ENCODE data around the gene HCRTR2.
"Not testable (repeated sequence)": the region's sequence is repeated elsewhere in the genome, so short reads cannot be mapped to it uniquely, and the experiment has no call there.

HCRTR2 gene

DNA sequence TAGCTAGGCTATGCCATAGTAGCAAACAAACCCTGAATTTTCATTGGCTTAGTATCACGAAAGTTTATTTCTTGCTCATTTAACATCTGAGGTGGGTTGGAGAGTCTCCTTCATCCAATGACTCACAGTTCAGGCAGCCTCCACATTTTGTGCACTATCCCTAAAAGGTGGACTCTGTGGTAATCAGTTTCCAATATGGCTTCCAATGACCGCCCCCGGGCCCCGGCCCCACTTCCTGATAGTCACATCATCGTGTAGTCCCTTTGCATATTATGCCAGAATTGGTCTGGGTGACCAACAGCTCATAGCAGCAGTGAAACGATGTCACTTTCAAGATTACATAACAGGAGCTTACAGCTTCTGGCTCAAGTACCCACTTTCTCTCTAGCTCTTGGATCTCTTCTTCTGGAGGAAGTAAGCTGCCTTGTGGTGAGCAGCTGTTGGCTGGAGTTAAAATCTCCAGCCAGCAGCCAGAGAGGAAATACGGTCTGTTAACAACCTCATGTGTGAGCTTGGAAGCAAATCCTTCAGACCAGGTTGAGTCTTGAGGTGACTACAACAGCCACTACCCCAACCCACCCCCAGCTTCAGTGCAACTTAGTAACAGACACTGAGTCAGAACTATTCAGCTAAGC, 7.8 kb downstream of the HCRTR2 start:
- no peak for DNase-seq (ENCODE audit: low spot score in 2 of 2)
- Mint-ChIP-seq H3K4me3 (no peak overlapping the region), H3K4me1 (no peaks in the 10 kb centered on the region), H3K27ac (no peak overlapping the region), H3K36me3 (no peaks in the 10 kb centered on the region), H3K9me3 (peaks cover 3% of the 10 kb centered on the region), H3K27me3 (no peaks in the 10 kb centered on the region)
- ATAC-seq (ENCODE audit: low read depth) = no peak

DNA sequence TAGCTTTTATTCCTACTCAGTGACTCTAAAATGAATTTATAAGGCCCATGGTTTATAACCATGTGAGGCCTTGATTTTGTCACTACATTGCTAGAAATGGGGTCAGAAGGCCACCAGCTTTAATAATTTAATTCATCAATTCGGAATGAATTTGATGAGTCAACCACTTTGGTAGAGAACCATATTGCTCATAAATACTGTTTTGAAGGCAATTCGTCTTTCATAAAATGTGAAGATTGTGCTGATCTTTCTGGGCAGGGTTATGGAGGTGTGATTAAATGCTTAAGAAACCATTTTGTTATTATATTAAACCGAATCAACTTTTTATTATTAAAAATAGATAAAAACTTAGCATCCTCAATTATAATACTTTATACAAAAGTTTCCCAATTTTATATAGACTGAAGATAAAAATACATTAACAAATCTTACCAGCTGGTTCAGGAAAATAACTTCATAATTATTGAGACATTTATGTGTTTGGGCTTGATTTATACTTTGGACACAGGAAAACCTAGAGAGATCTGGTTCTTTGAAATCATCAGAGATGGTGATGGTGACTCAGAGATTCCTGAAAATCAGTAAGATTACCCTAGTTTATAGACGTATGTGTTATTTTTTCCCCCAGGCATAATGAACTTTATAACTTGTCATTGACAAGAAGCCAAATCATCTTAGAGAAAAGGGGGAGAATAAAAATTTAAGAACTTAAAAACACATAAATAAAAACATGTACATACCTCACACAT, 10.6 kb downstream of the HCRTR2 start:
- H3K4me3 Mint-ChIP-seq = no peak overlapping the region

DNA sequence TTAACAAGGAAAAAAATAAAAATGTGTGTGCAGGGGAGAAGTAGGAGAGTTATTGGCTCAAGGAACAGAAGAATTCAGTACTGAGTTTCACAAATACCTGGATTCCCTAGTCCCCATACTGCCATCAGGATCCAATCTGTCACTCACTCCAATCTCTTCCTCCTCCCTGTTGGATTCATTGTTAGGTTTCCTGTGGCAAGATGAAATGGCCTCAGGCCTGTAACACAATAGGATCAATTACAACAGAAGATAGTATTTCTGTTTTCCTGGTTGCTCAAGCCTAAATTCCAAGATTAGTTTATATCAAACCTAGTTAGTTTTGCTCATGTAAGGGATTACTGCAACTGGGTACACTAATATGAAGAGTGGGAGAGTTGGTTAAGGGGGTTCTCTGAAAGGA, 24.4 kb downstream of the HCRTR2 start:
- Mint-ChIP-seq H3K36me3 (no peaks in the 10 kb centered on the region), H3K27me3 (no peaks in the 10 kb centered on the region), H3K27ac (no peak overlapping the region), H3K9me3 (peaks cover 2% of the 10 kb centered on the region), H3K4me1 (no peaks in the 10 kb centered on the region), H3K4me3 (no peak overlapping the region)
- ATAC-seq (ENCODE audit: low read depth) (no peak), DNase-seq (ENCODE audit: low spot score in 2 of 2) (no peak)

More for the DNA sequence above, 10.6 kb downstream of the HCRTR2 start:
- H3K27me3 Mint-ChIP-seq = no peaks in the 10 kb centered on the region
- DNase-seq (ENCODE audit: low spot score in 2 of 2) (no peak), ATAC-seq (ENCODE audit: low read depth) (no peak)
- no peaks in the 10 kb centered on the region for H3K4me1 Mint-ChIP-seq
- H3K36me3 Mint-ChIP-seq = no peaks in the 10 kb centered on the region
- no peak overlapping the region for H3K27ac Mint-ChIP-seq
- H3K9me3 Mint-ChIP-seq = peaks cover 8% of the 10 kb centered on the region

DNA sequence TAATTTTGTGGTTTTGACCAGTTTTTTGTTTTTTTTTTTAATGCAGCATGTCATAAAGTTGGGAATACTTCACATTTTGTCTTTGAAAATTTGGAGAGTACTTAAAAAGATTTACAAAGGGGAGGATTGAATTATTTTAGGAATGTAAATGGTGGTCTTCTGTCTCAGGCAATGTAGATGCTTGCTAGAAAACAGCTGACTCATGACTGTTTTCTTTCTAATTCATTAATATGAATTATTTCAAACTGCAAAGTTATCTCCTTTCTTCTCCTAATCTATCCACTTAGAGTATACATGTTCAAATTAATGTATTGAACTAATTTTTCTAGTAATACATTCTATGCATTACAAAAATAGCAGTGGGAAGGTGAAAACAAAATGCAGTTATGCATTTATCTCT, 24.9 kb downstream of the HCRTR2 start:
- Mint-ChIP-seq H3K4me1 (no peaks in the 10 kb centered on the region), H3K4me3 (no peak overlapping the region), H3K27me3 (no peaks in the 10 kb centered on the region), H3K9me3 (peaks cover 2% of the 10 kb centered on the region), H3K27ac (no peak overlapping the region), H3K36me3 (no peaks in the 10 kb centered on the region)
- DNase-seq (ENCODE audit: low spot score in 2 of 2) = no peak
- ATAC-seq (ENCODE audit: low read depth) = no peak

DNA sequence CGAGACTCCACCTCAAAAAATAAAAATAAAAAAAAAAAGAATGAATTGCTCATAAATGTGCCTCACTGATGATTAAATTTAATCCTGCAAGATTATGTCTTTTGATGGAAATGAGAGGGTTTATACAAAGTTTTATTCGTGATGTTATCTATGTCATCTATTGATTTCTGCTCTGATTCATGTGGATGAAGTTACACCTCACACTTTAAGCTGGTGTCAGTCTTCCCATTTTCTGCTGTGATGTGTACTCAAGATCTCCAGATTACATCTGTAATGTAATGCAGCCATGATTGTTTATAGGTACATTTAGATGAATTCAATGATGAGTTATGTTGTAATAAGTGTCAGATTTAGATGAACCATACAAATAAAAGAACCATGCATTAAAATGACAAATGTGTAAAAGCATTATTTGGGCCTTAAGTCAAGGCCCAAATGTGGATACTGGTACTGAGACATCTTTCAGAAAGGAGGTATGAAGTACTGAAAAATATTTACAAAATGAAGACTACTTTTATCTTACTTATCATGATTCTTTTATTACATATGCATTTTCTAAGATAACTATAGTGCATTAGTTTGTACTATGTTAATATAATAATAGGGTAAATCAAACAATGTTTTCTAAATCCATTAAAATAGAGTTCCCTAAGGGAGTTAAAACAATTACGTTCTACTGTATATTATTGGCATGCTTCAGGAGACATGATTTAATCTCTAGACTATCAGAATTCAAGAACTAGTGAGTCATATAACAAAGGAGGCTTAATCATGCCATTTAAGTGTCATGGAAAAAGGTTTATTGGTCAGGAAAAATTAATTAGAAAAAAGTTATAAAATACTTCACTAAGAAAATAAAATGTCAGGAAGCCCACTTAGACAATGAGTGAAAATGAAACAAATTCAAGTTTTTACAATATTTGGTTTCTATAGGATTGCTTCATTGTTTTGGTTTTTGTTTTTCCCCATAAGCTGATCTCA, 34.5 kb downstream of the HCRTR2 start:
- Mint-ChIP-seq H3K27me3 (no peaks in the 10 kb centered on the region), H3K4me3 (no peak overlapping the region), H3K4me1 (no peaks in the 10 kb centered on the region), H3K36me3 (no peaks in the 10 kb centered on the region), H3K9me3 (peaks cover 6% of the 10 kb centered on the region), H3K27ac (no peak overlapping the region)
- DNase-seq (ENCODE audit: low spot score in 2 of 2) = no peak
- ATAC-seq (ENCODE audit: low read depth) = no peak

DNA sequence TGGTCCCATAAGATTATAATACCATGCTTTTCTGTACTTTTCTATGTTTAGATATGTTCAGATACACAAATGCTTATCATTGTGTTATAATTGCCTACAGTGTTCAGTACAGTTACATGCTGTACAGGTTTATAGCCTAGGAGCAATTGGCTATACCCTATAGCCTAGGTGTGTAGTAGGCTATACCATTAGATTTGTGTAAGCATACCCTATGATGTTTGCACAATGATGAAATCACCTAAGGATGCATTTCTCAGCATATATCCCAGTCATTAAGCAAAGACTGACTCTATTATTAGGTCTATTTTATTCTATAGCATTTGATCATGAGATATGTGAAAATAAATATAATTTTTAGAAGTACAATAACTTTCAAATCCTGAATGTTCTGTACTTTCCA, 36.6 kb downstream of the HCRTR2 start:
- peaks cover 2% of the 10 kb centered on the region for H3K9me3 Mint-ChIP-seq
- H3K27me3 Mint-ChIP-seq = no peaks in the 10 kb centered on the region
- no peaks in the 10 kb centered on the region for H3K4me1 Mint-ChIP-seq
- no peak for DNase-seq (ENCODE audit: low spot score in 2 of 2)
- H3K36me3 Mint-ChIP-seq = no peaks in the 10 kb centered on the region
- no peak for ATAC-seq (ENCODE audit: low read depth)
- H3K4me3 Mint-ChIP-seq = no peak overlapping the region
- H3K27ac Mint-ChIP-seq = no peak overlapping the region

DNA sequence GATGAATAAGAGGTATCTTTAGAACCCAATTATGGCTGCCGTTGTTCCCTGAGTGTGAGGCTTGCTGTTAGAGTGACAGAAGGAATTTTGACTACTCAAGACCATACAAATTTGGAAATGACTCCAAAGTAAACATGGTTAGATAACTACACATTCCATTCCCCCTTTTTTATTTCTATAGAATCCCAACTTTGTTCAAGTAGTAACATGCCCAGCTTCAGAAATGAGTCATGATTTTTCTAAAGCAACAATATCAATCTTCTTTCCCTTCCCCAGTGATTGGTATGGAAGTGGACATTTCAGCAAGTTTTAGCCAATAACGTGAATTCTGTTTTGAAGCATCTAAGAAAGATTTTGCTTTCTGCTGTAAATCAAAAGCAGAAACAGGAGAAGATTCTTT, 37.8 kb downstream of the HCRTR2 start:
- Mint-ChIP-seq H3K4me1 (no peaks in the 10 kb centered on the region), H3K27me3 (no peaks in the 10 kb centered on the region), H3K36me3 (no peaks in the 10 kb centered on the region), H3K27ac (no peak overlapping the region), H3K9me3 (peaks cover 4% of the 10 kb centered on the region), H3K4me3 (no peak overlapping the region)
- ATAC-seq (ENCODE audit: low read depth) (no peak), DNase-seq (ENCODE audit: low spot score in 2 of 2) (no peak)

DNA sequence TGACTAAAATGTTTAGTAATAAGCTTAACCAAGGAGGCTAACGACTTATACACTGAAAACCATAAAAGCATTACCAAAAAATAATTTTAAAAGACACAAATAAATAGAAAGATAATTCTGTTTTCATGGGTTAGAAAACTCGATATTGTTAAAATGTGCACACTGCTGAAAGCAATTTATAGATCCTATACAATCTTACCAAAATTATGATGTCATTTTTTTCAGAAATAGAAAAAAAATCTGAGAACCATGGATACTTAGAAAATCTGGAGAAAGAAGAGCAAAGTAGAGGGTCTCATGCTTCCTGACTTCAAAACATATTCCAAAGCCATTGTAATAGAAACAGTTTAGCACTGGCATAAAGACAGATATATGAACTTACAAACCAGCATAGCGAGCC, 46.6 kb downstream of the HCRTR2 start:
- Mint-ChIP-seq H3K27me3 (no peaks in the 10 kb centered on the region), H3K27ac (no peak overlapping the region), H3K9me3 (peaks cover 6% of the 10 kb centered on the region), H3K36me3 (no peaks in the 10 kb centered on the region), H3K4me3 (no peak overlapping the region), H3K4me1 (no peaks in the 10 kb centered on the region)
- ATAC-seq (ENCODE audit: low read depth) (no peak), DNase-seq (ENCODE audit: low spot score in 2 of 2) (no peak)

DNA sequence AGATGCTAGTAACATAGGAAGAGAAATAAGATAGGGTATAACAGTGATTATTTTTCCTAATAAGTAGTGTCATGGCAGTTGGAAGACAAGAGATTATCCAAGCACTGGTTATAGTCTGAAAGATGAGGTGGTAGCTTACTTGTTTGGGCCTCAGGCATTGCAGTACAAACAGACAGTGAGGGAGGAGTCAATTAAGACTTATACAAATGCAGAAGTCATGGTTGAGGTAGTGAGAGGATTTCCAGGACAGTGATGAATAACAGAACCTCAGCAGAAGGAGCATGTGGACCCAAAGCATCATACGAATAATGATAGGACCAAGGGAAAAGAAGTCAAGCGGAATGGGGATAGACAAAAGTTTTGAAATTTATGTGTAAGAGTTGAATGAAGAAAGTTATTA, 53.5 kb downstream of the HCRTR2 start:
- Mint-ChIP-seq H3K36me3 (no peaks in the 10 kb centered on the region), H3K27ac (no peak overlapping the region), H3K27me3 (no peaks in the 10 kb centered on the region), H3K4me1 (no peaks in the 10 kb centered on the region), H3K9me3 (peaks cover 13% of the 10 kb centered on the region), H3K4me3 (no peak overlapping the region)
- ATAC-seq (ENCODE audit: low read depth) (no peak), DNase-seq (ENCODE audit: low spot score in 2 of 2) (no peak)

DNA sequence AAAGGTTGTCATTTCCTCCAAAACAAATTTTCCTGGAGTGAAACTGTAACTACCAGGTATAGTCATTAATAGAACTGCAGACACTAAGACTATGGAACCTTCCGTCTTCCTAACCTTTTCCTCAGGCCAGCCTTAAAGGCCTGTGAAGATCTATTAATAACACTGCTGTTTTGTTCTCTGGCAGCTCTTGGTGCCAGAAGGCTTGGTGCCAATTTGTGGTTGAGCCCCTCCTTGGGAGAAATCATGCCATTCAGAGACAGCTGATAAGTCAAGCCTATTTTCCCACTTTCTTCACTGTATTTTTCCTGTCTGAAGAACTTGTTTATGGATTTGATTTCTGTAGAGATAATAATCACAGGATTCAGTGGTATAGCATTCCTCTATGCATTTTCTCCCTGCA, 64.8 kb downstream of the HCRTR2 start:
- Mint-ChIP-seq H3K36me3 (no peaks in the 10 kb centered on the region), H3K4me3 (no peak overlapping the region), H3K9me3 (peaks cover 13% of the 10 kb centered on the region), H3K27ac (no peak overlapping the region), H3K4me1 (no peaks in the 10 kb centered on the region), H3K27me3 (no peaks in the 10 kb centered on the region)
- ATAC-seq (ENCODE audit: low read depth) = no peak
- DNase-seq (ENCODE audit: low spot score in 2 of 2) = no peak

DNA sequence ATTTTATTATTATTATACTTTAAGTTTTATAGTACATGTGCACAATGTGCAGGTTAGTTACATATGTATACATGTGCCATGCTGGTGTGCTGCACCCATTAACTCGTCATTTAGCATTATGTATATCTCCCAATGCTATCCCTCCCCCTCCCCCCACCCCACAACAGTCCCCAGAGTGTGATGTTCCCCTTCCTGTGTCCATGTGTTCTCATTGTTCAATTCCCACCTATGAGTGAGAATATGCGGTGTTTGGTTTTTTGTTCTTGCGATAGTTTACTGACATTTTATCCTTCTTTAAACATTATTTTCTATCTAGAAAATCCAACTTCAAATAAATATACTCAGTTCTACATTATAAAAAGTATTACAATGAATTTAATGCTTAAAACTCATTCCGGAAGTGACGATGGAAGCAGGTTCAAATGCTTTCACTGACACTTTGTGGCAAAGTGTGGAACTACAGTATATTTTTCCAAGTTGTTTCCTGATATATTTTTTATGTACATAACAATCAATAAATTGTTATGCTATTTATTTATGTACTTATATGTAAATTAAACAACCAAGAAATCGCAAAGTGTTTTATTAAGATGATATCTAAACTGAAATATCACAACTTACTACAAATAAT, 66.8 kb downstream of the HCRTR2 start:
- not testable (repeated sequence) for H3K27ac Mint-ChIP-seq; DNase-seq (ENCODE audit: low spot score in 2 of 2); ATAC-seq (ENCODE audit: low read depth); H3K4me3 Mint-ChIP-seq; H3K27me3 Mint-ChIP-seq; H3K9me3 Mint-ChIP-seq; H3K36me3 Mint-ChIP-seq; H3K4me1 Mint-ChIP-seq

DNA sequence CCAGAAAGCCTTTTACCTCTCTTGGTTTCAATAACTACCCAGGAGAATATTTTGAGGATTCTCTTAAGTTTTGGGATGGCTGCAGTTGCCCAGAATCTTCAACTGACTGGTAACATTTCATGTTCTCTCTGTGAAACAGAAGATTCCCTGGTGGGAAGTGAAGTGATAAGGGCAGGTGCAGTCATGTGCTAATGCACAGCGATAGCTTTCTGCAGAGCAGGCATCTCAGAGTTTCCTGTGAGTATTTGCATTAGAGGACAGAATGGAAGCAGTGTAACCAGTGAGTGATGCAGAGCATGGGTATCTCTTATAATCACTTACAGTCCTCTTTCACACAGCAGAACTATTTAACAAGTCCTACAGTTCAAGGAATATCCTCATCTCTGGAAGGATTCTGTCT, 76.1 kb downstream of the HCRTR2 start:
- DNase-seq (ENCODE audit: low spot score in 2 of 2) (no peak), ATAC-seq (ENCODE audit: low read depth) (no peak)
- Mint-ChIP-seq H3K9me3 (peaks cover 5% of the 10 kb centered on the region), H3K36me3 (no peaks in the 10 kb centered on the region), H3K4me3 (no peak overlapping the region), H3K27ac (no peak overlapping the region), H3K4me1 (no peaks in the 10 kb centered on the region), H3K27me3 (no peaks in the 10 kb centered on the region)

DNA sequence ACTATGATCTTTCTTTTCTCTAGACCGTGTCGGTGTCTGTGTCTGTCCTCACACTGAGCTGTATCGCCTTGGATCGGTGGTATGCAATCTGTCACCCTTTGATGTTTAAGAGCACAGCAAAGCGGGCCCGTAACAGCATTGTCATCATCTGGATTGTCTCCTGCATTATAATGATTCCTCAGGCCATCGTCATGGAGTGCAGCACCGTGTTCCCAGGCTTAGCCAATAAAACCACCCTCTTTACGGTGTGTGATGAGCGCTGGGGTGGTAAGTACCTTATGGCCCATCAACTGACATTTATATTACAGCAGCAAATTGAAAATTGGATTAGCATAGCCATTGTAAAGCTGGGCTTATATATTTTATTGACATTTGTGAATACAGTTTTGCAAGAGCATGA, 80.8 kb downstream of the HCRTR2 start:
- Mint-ChIP-seq H3K4me3 (no peak overlapping the region), H3K9me3 (peaks cover 5% of the 10 kb centered on the region), H3K36me3 (no peaks in the 10 kb centered on the region), H3K4me1 (no peaks in the 10 kb centered on the region), H3K27me3 (no peaks in the 10 kb centered on the region), H3K27ac (no peak overlapping the region)
- DNase-seq (ENCODE audit: low spot score in 2 of 2) (no peak), ATAC-seq (ENCODE audit: low read depth) (no peak)

DNA sequence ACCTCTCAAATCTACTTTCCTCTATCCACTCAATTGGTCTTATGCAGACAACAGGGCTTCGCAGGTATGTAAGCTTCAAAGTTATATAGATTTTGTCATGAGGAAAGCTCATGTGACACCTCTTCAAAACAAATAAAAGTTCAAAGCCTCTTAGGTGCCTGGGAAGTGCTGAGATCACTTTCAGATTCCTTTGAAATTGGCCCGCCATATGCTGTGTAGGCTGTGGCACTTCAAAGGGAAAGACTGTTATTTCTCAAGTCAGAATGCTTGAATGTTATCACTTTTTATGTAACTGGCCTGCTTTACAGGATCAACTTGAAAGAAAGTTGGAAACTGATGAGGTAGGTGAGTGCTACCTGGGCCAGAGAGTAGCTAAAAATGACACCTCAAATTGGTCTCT, 85.9 kb downstream of the HCRTR2 start:
- DNase-seq (ENCODE audit: low spot score in 2 of 2) = no peak
- no peak overlapping the region for H3K27ac Mint-ChIP-seq
- no peaks in the 10 kb centered on the region for H3K27me3 Mint-ChIP-seq
- H3K36me3 Mint-ChIP-seq = no peaks in the 10 kb centered on the region
- no peaks in the 10 kb centered on the region for H3K4me1 Mint-ChIP-seq
- H3K9me3 Mint-ChIP-seq = peaks cover 3% of the 10 kb centered on the region
- ATAC-seq (ENCODE audit: low read depth) = no peak
- no peak overlapping the region for H3K4me3 Mint-ChIP-seq
